ENCODE measurements around the gene KRT13.
A peak's percentile ranks its signal among the peaks of the same experiment; 100 is the strongest.

The KRT13 gene

GRCh38 chr17:41505007-41505808 lies at the start of gene KRT13:
Gene KRT13, minus strand, starts transcription at chr17:41505612. Its CDS starts 62 bp downstream, at chr17:41505550.
- no peak for DNase-seq (ENCODE audit: low read depth, low spot score)
- no peak within 1 kb of the TSS for H3K4me3 ChIP-seq (ENCODE audit: low read depth, low read length)
- in situ Hi-C loops (cut with HindIII; ENCODE audit: low sequenced_read_pairs), result no loop called here
- no peak for TF ChIP-seq CTCF (IDR thresholded peaks at IDR 0.05; ENCODE audit: low read depth, low read length)

- no peak for TF ChIP-seq CTCF (IDR thresholded peaks at IDR 0.05; ENCODE audit: low read depth, low read length)
- in situ Hi-C loops (cut with HindIII; ENCODE audit: low sequenced_read_pairs), result no loop called here
- DNase-seq (ENCODE audit: low read depth, low spot score), result no peak
- H3K4me3 ChIP-seq (ENCODE audit: low read depth, low read length), result no peak overlapping the region
Observed at GRCh38 chr17:41553987-41554680, 48.7 kb upstream of the KRT13 start.

DNA sequence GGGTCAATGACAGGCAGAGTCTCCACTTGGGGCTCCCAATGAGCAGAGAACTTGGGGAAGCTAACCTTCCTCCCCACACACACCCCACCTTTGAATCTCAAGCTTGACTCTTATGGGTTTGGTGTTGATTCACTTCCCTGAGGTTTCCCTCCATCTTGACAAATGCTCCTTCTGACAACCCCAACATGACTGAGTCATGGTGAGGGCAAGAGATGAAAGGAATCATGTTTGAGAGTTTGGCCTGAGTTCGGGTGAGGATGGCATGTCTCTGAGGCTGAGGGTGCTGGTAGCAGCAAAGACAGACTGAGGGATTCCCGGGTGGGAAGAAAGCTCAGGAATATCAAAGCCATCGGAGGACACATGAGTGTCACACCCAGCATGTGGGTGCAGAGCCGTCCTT lies 47.8 kb upstream of the KRT13 start:
- TF ChIP-seq CTCF (IDR thresholded peaks at IDR 0.05; ENCODE audit: low read depth, low read length), result no peak
- in situ Hi-C loops (cut with HindIII; ENCODE audit: low sequenced_read_pairs), result no loop called here
- no peak for DNase-seq (ENCODE audit: low read depth, low spot score)
- H3K4me3 ChIP-seq (ENCODE audit: low read depth, low read length), result no peak overlapping the region

DNA sequence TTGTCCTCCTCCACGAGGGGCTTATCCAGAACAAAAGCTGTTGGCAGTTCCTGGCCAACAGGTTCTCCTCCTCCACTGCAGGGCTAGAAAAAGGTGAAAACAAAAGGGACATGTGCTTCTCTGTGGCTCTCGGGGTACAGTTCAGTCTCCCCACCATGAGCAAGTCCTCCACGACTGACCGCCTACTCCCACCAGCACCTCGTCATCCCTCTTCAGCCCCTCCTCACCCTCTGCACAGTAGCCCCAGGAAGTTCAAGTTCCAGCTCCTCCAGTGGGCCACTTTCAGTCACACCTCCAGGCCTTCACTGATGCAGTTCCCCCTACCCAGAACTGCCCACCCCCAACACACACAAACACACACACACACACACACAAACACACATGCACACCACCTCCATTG lies 47.0 kb upstream of the KRT13 start:
- TF ChIP-seq CTCF (IDR thresholded peaks at IDR 0.05; ENCODE audit: low read depth, low read length), result no peak
- H3K4me3 ChIP-seq (ENCODE audit: low read depth, low read length), result no peak overlapping the region

GRCh38 chr17:41551365-41551764 lies 46.0 kb upstream of the KRT13 start:
- DNase-seq (ENCODE audit: low read depth, low spot score), result peak; percentile 25
- no peak for TF ChIP-seq CTCF (IDR thresholded peaks at IDR 0.05; ENCODE audit: low read depth, low read length)
- H3K4me3 ChIP-seq (ENCODE audit: low read depth, low read length), result no peak overlapping the region
- in situ Hi-C loops (cut with HindIII; ENCODE audit: low sequenced_read_pairs), result no loop called here

More for the DNA sequence above, 47.0 kb upstream of the KRT13 start:
- DNase-seq (ENCODE audit: low read depth, low spot score), result no peak
- in situ Hi-C loops (cut with HindIII; ENCODE audit: low sequenced_read_pairs), result no loop called here

GRCh38 chr17:41549596-41550039 lies 44.2 kb upstream of the KRT13 start:
- H3K4me3 ChIP-seq (ENCODE audit: low read depth, low read length), result no peak overlapping the region
- DNase-seq (ENCODE audit: low read depth, low spot score), result no peak
- in situ Hi-C loops (cut with HindIII; ENCODE audit: low sequenced_read_pairs), result no loop called here
- TF ChIP-seq CTCF (IDR thresholded peaks at IDR 0.05; ENCODE audit: low read depth, low read length), result no peak

Measured in astrocyte of the spinal cord (primary cell).